Subcutaneous adipose tissue (tissue), 4 donors: Measurements from ENCODE around the gene RHBDF2. TPM values are rescaled to one million over a fixed set of nuclear protein-coding genes. Genes with fewer than 3 reads are reported as not detected.

Experiments used
- total RNA-seq, 4 donors: library from RNA; depleted of rRNA; stranded (reverse); fragments of >200 nt; gene quantifications; one replicate each; pipeline ENCODE4 v1.1.0, GENCODE V29; 2016
- TF ChIP-seq, protein P1 (sequence below): fragments of 450-650 bp; IDR thresholded peaks from one replicate; pipeline ENCODE4 v1.5.1; 2016; ENCODE audit warnings: low read depth, mild to moderate bottlenecking, control low read depth, antibody characterized with exemption, moderate library complexity

RHBDF2 gene
- total RNA-seq, 4 donors from 2014 or later: 23.2 to 68.0 (median 37.2) TPM

DNA sequence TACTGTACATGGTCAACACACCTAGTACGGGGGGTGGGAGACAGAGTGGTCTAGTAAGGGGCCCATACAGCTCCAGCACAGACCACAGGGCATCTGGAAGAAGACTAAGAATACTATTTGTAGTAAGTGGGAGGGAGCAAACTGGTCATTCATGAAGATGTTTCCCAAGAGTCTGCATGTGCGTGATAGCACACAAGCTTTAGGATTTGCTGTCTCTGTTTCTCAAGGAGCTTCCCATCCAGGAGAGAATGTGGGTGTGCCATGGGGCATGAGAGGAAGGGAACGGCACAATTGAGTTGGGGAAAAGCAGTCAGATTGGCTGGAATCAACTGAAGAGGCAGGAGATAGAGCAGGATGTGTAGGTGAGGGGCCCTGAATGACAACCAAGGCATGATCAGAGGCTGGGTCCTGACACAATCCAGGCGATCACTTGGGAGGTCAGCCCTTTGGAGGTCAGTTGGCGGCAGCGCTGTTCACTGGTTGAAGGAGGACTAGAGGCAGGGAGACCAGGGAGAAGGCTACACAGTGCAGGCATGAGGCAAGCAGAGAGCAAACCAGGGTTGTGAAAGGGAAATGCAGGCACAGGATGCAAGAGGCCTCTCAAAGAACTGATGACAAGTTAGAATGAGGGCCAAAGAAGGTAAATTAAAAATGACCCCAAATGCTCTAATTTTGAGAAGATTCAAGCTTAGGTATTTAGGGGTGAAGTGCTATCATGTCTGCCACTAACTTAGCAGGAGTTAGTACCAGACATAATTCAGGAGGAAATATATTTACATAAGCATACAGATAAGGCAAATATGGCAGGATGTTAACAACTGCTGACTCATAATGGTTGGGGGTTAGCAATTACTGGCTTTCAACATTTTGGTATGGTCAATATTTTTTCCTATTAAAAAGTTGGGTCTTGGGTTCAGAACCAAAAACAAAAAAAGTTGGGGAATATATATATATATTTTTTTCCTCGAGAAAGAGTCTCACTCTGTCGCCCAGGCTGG lies 58.6 kb downstream of the RHBDF2 start:
- TF ChIP-seq, protein P1, sequence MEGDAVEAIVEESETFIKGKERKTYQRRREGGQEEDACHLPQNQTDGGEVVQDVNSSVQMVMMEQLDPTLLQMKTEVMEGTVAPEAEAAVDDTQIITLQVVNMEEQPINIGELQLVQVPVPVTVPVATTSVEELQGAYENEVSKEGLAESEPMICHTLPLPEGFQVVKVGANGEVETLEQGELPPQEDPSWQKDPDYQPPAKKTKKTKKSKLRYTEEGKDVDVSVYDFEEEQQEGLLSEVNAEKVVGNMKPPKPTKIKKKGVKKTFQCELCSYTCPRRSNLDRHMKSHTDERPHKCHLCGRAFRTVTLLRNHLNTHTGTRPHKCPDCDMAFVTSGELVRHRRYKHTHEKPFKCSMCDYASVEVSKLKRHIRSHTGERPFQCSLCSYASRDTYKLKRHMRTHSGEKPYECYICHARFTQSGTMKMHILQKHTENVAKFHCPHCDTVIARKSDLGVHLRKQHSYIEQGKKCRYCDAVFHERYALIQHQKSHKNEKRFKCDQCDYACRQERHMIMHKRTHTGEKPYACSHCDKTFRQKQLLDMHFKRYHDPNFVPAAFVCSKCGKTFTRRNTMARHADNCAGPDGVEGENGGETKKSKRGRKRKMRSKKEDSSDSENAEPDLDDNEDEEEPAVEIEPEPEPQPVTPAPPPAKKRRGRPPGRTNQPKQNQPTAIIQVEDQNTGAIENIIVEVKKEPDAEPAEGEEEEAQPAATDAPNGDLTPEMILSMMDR: no peak

DNA sequence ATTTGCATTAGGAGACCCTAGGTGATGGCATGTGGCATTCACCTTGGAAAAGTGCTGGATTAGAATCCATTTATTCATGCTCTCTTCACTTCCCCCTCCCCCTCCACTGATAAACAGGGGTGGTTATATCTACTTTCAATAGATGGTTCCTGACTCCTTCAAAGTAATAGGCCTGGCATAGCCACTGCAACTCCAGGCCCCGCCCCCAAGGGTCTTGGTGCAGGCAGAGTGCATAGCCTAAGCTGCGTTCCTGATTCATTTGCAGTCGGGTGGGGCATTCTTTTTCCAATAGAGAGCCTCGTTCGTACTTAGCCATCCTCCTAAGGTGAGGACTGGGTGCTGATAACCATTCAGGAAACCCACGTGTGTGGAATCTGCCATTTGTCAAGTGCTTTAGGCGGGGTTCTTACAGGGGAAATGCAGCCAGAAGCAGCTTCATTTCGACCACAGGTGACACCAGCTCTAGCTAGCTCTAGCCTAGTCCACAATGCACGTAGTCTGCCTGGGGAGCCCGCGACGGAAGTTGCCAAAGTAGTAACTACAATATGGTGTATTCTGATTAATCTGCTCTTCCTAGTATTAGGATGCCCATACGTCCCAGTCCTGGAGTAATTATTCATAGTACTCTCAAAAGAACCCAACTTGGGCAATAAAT lies 59.4 kb downstream of the RHBDF2 start:
- TF ChIP-seq, protein P1: no peak

DNA sequence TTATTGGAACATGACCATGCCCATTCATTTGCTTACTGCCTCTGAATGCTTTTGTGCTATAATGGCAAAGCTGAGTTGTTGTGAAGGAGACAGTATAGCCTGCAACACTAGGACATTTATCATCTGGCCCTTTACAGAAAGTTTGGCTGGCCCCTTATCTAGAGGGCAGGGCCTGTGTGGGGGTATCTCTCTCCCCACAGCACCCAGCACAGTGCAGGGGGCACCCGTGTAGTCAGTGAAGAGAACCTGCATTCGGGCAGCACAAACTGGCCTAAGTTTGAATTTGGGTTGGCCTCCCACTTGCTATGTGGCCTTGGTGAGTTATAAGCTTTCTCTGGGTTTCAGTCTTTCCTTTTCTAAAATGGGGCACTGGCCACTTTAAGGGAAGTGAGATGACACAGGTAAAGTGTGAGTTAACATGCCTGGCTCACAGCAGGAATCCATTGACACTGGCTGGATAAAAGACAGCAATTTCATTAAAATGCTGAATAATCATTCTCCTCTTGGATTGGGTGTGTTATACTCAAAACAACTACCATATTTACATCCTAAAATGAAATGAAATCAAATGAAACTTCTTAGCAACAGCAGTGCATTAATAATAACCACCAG lies 60.4 kb downstream of the RHBDF2 start:
- TF ChIP-seq, protein P1: no peak

DNA sequence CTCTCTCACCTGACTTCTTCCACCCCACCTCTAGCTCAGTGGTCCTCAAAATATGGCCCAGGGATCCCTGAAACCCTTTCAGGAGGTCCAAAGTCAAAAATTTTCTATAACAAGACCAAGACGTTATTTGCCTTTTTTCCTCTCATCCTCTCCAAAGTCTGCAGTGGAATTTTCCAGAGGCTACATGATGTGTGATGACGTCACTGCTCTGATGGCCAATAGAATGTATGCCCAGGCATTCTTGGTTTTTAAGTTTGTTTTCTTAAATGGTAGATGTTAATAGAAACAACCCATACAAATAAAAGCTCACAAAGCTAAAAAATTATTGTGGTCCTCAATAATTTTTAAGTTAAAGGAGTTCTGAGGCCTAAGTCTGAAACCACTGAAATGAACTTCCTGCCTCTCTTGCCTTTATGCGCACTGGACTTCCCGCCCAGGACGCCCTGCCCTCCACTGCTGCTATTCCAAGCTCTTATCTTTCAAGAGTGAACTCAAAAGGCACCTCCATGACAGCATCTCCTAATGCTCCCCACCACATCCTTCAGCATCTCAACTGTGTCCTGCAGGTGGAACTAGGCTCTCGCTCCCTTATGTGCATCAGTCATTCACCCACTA lies 61.8 kb downstream of the RHBDF2 start:
- TF ChIP-seq, protein P1: no peak

DNA sequence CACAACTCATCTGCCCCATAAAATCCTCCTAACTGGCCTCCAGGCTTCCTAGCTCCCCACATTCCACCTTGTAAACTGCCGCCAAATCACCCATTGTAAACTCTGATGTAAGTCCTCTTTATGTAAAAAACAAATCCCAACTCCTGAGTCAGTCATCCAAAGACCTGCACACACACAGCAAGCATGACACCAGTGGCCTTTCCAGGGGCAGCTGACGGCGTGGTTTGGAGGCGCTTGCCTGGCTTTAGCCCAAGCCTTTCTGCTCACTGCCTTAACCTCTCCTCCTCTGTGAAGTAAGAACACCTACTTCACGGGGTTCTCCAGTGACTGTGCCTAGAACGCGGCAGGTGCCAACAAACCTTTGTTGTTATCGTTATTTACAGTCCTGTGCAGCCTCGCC lies 62.3 kb downstream of the RHBDF2 start:
- TF ChIP-seq, protein P1: no peak

DNA sequence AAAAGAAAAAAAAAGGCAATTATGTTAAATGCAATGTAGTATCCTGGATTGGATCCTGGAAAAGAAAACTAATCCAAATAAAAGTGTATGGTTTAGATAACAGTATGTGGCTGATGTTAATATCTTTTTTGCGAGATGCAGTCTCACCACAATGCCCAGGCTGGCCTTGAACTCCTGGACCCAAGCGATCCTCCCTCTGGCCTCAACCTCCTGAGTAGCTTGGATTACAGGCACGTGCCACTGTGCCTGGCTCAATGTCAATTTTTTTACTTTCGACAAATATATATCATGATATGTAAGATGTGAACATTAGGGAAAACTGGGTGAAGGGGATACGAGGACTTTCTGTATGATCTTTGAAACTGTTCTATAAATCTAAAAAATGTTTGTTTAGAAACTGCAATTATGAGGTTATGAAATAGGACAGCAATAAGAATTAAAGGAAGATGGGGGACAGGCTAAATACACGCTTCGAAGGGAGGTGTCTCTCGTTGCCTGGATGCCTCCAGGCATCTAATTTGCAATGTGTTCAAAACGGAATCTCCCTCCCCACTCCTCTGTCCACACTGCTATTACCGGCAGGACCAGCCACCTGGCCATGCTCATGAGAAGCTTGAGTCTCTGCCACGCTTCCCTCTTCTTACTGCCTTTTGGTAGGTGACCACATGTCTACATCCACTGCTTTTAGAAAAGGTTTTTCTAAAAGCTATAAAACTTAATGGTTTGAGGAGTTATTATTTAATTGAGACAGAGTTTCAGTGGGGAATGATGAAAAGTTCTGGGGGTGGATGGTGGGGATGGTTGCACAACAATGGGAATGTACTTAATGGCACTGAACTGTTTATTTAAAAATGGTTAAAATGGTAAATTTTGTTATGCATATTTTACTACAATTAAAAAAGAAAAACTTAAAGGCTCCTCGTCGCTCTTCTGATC lies 63.5 kb downstream of the RHBDF2 start:
- TF ChIP-seq, protein P1: no peak
